SK-N-SH treated with all-trans-retinoic acid at 6 μM for 48 hours (cell line): ENCODE measurements around the gene UBQLN3.

Experiments used
- CREB5 ChIP-seq: fragments of 250-450 bp; sonication (Bioruptor Pico); IDR thresholded peaks from 2 replicates; pipeline ENCODE4 v1.5.1; 2020; ENCODE audit warnings: low read depth, mild to moderate bottlenecking, moderate library complexity
- ISL1 ChIP-seq: fragments of 250-450 bp; sonication (Bioruptor Pico); IDR thresholded peaks from 2 replicates; pipeline ENCODE4 v2.1.2; 2022; ENCODE audit warnings: mild to moderate bottlenecking, moderate library complexity
- PPARA ChIP-seq: fragments of 250-450 bp; sonication (Bioruptor Pico); IDR thresholded peaks from 2 replicates; pipeline ENCODE4 v1.5.0; 2020; ENCODE audit warnings: mild to moderate bottlenecking, borderline replicate concordance
- ZFP3 ChIP-seq: fragments of 250-450 bp; sonication (Bioruptor Pico); IDR thresholded peaks from 2 replicates; pipeline ENCODE4 v1.5.0; 2020; ENCODE audit warnings: mild to moderate bottlenecking, moderate library complexity
- ZNF8 ChIP-seq: fragments of 450-650 bp; formaldehyde crosslinking; IDR thresholded peaks from 2 replicates; pipeline ENCODE4 v1.5.0; 2020; ENCODE audit warnings: mild to moderate bottlenecking, moderate library complexity

GRCh38 chr11:5546457-5546856 lies 36.7 kb upstream of the UBQLN3 start:
- TF ChIP-seq CREB5 (CRISPR knock-in tag) (no peak), ISL1 (no peak), ZNF8 (CRISPR knock-in tag) (no peak), PPARA (no peak), ZFP3 (CRISPR knock-in tag) (no peak)
